Activated T-helper 1 cell treated with anti-CD3 and anti-CD28 coated beads, Interleukin-2, amount 50 U/mL, for 16 hours (primary cell): ENCODE data around the gene SOX18.

Source experiments
- DNase-seq, 2 donors: peaks; one replicate each; pipeline ENCODE4 v3.0.0-alpha.2; 2020; ENCODE audit warnings: low read depth in 1 of 2, low spot score in 1 of 2

Gene SOX18

GRCh38 chr20:64053841-64054661 lies 4.6 kb upstream of the SOX18 start:
- no peak for DNase-seq

- DNase-seq: no peak
Observed at GRCh38 chr20:64052987-64053840, 3.8 kb upstream of the SOX18 start.

- no peak for DNase-seq
Observed at GRCh38 chr20:64052326-64052722, 2.9 kb upstream of the SOX18 start.

GRCh38 chr20:64051561-64052325 lies 2.3 kb upstream of the SOX18 start:
- no peak for DNase-seq

- no peak for DNase-seq
Observed at GRCh38 chr20:64051033-64051452, 1.6 kb upstream of the SOX18 start.

GRCh38 chr20:64050261-64051032 lies 1.0 kb upstream of the SOX18 start:
- DNase-seq: no peak

- DNase-seq: no peak
Observed at GRCh38 chr20:64049878-64050260, 430 bp upstream of the SOX18 start.

- DNase-seq: no peak
Observed at GRCh38 chr20:64048402-64049044, 916 bp downstream of the SOX18 start.

- no peak for DNase-seq
Observed at GRCh38 chr20:64047968-64048401, 1.5 kb downstream of the SOX18 start.

GRCh38 chr20:64047046-64047389 lies 2.4 kb downstream of the SOX18 start:
- no peak for DNase-seq

GRCh38 chr20:64045346-64046011 lies 4.0 kb downstream of the SOX18 start:
- DNase-seq: no peak

- no peak for DNase-seq
Observed at GRCh38 chr20:64044484-64045247, 4.8 kb downstream of the SOX18 start.

GRCh38 chr20:64043768-64044167 lies 5.7 kb downstream of the SOX18 start:
- DNase-seq: no peak

GRCh38 chr20:64042054-64042781 lies 7.2 kb downstream of the SOX18 start:
- DNase-seq: no peak

- DNase-seq: no peak
Observed at GRCh38 chr20:64041781-64042053, 7.7 kb downstream of the SOX18 start.

- no peak for DNase-seq
Observed at GRCh38 chr20:64041040-64041780, 8.2 kb downstream of the SOX18 start.

GRCh38 chr20:64040231-64041039 lies 9.0 kb downstream of the SOX18 start:
- DNase-seq: no peak
